Brain microvascular endothelial cell (primary cell): ENCODE results near the gene RAX2.

Experiments used
- DNase-seq: peaks from one replicate; pipeline ENCODE4 v3.0.0-alpha.2; 2020
- H3K27ac ChIP-seq: fragments of 250-450 bp; sonication (Bioruptor Pico); 2 replicates; pipeline ENCODE4 v1.5.1; 2020; ENCODE audit warnings: mild to moderate bottlenecking, moderate library complexity
- H3K27me3 ChIP-seq: fragments of 250-450 bp; sonication (Bioruptor Pico); replicated peaks from 2 replicates; pipeline ENCODE4 v1.5.1; 2020; ENCODE audit warnings: mild to moderate bottlenecking
- H3K36me3 ChIP-seq: fragments of 250-450 bp; sonication (Bioruptor Pico); replicated peaks from 2 replicates; pipeline ENCODE4 v1.5.1; 2020; ENCODE audit warnings: mild to moderate bottlenecking
- H3K4me3 ChIP-seq: 2 replicates; pipeline ENCODE4 v1.5.1; 2011; ENCODE audit warnings: low read depth, mild to moderate bottlenecking, control low read depth, low read length, moderate library complexity
- CTCF ChIP-seq: IDR thresholded peaks from 2 replicates; pipeline ENCODE4 v1.5.1; 2011; ENCODE audit warnings: low read depth, mild to moderate bottlenecking, moderate library complexity, low read length, control low read depth, inconsistent platforms; ENCODE audit errors: missing control alignments
- in situ Hi-C: cut with HindIII; loops from 2 replicates; pipeline ENCODE4 v1.10.0; 2017; ENCODE audit warnings: low sequenced_read_pairs, low pct_ligation_motif_present

RAX2 gene

GRCh38 chr19:3809881-3810707 lies 38.1 kb upstream of the RAX2 start:
- TF ChIP-seq CTCF, result no peak
- no peak for DNase-seq
- no peak overlapping the region for H3K27ac ChIP-seq
- in situ Hi-C loops, result no loop called here
- no peaks in the 10 kb centered on the region for H3K27me3 ChIP-seq
- H3K36me3 ChIP-seq, result no peaks in the 10 kb centered on the region
- H3K4me3 ChIP-seq, result no peak overlapping the region

DNA sequence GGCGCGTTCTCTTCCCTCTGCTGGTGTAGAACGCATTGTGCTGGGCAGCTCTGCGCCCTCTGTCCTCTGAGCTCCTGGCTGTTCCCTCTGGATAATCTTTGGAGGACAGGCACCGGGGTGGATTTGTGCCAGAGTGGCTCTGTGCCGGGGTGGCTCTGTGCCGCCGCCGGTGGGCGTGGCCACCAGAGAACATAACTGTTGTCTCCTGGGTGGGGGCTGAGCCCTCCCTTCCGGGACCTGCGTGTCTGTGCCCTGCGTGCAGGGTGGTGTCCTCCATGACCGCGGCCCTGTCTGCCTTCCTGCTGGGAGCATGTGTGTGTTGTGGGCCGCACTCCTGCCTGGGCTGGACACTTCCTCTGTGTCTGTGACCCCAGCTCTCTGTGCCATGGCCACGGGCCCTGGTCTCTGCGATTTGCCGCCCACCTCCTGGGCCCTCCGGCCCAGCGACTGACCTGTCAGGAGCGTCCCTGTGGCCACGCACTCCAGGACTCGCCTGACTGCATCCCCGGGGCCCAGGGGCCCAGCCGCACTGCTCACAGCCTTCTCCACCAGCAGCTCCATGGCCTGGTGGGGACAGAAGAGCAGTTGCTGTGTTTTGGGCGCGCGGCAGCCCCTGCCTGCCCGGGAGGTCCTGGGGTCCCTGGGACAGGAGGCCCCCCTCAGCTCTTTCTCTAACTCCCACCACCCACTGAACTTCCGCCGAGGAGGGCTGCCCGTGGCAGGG lies 36.6 kb upstream of the RAX2 start:
- H3K36me3 ChIP-seq, result no peaks in the 10 kb centered on the region
- DNase-seq, result no peak
- no peaks in the 10 kb centered on the region for H3K27me3 ChIP-seq
- H3K27ac ChIP-seq, result no peak overlapping the region
- H3K4me3 ChIP-seq, result no peak overlapping the region
- no peak for TF ChIP-seq CTCF
- in situ Hi-C loops, result no loop called here

DNA sequence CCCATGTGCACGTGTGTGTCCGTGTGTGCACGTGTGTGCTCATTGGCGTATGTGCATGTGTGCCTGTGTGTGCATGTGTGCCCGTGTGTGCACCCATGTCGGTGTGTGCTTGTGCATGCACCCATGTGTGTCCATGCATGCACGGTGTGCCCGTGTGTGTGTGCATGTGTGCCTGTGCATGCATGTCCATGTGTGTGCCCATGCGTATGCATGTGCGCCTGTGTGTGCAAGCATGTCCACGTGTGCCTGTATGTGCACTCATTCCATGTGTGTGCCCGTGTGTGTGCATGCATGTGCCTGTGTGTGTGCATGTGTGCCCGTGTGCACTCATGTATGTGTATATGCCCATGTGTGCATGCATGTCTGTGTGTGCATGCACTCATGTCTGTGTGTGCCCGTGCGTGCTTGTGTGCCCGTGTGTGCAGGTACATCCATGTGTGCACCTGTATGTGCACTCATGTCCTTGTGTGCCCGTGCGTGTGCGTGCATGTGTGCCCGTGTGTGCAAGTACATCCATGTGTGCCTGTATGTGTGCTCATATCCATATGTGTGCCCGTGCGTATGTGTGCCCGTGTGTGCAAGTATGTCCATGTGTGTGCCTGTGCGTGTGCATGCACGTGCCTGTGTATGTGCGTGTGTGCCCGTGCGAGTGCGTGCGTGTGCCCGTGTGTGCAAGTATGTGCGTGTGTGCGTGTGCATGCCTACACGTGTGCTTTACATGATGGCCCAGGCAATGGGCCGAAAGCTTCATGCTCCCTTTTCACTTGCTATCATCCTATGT lies 35.7 kb upstream of the RAX2 start:
- Histone ChIP-seq H3K27me3 (no peaks in the 10 kb centered on the region), H3K27ac (no peak overlapping the region), H3K36me3 (no peaks in the 10 kb centered on the region), H3K4me3 (no peak overlapping the region)
- no peak for TF ChIP-seq CTCF
- in situ Hi-C loops, result no loop called here
- DNase-seq, result no peak

DNA sequence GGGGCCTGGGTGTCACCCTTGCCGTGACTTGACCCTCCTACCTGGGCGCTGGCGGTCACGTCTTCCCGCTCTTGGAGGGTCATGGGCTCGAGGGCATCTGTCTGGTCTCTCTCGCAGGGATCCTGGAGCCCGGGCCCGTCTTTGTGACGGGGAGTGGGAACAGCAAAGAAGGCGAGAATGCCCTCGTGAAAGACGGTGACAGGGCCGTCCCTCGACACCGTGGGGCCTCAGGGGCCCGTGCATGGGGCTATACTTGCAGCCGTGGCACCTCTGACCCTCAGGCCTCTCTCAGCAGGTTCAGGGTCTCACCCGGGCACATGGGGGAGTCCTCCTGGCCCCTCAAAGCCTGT lies 35.1 kb upstream of the RAX2 start:
- Histone ChIP-seq H3K4me3 (no peak overlapping the region), H3K36me3 (no peaks in the 10 kb centered on the region), H3K27me3 (peaks cover 5% of the 10 kb centered on the region), H3K27ac (no peak overlapping the region)
- TF ChIP-seq CTCF, result no peak
- no peak for DNase-seq
- in situ Hi-C loops, result no loop called here

- no peaks in the 10 kb centered on the region for H3K36me3 ChIP-seq
- no peak for DNase-seq
- in situ Hi-C loops, result no loop called here
- no peak overlapping the region for H3K4me3 ChIP-seq
- TF ChIP-seq CTCF, result no peak
- H3K27me3 ChIP-seq, result peaks cover 18% of the 10 kb centered on the region
- H3K27ac ChIP-seq, result no peak overlapping the region
Observed at GRCh38 chr19:3805859-3806258, 33.8 kb upstream of the RAX2 start.
